Measurements from ENCODE around the gene DAZL. TPM values are rescaled to one million over a fixed set of nuclear protein-coding genes. Genes with fewer than 3 reads are reported as not detected.

The DAZL gene
- total and polyA plus RNA-seq, 5 donors, result not detected

DNA sequence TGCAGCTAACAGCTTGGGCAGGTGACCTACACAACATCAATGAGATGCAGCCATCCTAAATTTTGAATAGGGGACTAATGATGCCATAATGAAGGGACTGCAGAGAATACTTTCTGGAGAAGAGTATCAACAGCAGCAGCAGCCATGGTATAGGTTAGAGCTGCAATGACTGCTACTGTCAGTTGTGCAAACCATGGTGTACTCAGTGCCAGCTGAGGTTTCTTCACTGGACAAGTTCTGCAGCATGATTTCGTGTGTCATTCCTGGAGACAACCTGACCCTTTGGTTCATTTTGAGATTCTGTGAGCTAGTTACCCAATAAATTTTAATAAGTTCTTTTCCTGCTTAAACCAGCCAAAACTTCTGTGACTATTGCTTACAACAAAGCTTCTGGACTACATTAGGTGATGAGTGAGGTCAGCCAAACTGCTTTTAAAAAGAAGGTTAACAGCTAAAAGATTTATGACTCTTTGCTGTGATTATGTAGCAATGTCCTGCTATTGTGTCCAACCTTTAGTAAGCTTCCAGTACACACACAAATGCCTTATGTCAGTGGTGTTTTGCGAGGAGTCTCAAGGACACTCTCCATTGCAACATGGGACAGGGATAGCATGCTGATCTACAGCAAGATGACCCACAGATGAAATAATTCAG, 4.8 kb upstream of the DAZL start:
- WGBS, result 73% methylated on average over 2 of the region's 2 CpGs
- no peaks in the 10 kb centered on the region for H3K27me3 ChIP-seq (ENCODE audit: control insufficient read depth, insufficient read depth)
- DNase-seq (no peak), ATAC-seq (no peak)
- H3K9me3 ChIP-seq (ENCODE audit: control insufficient read depth, low read length), result no peaks in the 10 kb centered on the region
- H3K4me3 ChIP-seq (ENCODE audit: low read length), result no peak overlapping the region
- intact Hi-C loops (cut with DNase I), result loop anchor here in 1 of 4 donors (10.0 kb wide), 1 partner anchor 425 kb away; no protein-coding TSS in a partner anchor
- H3K27ac ChIP-seq (ENCODE audit: low read length), result no peak overlapping the region
- no peaks in the 10 kb centered on the region for H3K4me1 ChIP-seq (ENCODE audit: control insufficient read depth, insufficient read depth, low read length)

GRCh38 chr3:16608816-16609215, 3.6 kb upstream of the DAZL start:
- H3K4me1 ChIP-seq (ENCODE audit: control insufficient read depth, insufficient read depth, low read length), result no peaks in the 10 kb centered on the region
- ATAC-seq, result no peak

DNA sequence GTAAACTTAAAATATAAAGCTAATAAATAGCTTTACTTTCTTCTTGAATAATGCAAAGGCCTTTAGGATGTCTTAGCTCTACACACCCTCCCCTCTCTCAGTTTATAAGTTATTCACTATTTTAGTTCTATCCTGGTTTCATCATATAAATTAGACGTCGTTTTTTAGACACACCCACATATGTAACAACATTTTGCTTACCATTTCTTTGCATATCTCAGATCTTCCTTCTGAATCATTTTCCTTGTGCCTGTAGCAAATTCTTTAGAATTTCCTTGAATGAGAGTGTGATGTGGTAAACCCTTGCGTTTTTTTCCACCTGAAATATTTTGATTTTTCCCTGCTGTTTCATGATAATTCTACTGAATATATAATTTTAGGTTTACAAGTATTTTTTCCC, 2.5 kb upstream of the DAZL start:
- no peak overlapping the region for H3K4me3 ChIP-seq (ENCODE audit: low read length)
- no peaks in the 10 kb centered on the region for H3K27me3 ChIP-seq (ENCODE audit: control insufficient read depth, insufficient read depth)
- DNase-seq (no peak), ATAC-seq (no peak)
- H3K9me3 ChIP-seq (ENCODE audit: control insufficient read depth, low read length), result no peaks in the 10 kb centered on the region
- 55% methylated on average over 3 of the region's 3 CpGs for WGBS
- H3K27ac ChIP-seq (ENCODE audit: low read length), result no peak overlapping the region
- H3K4me1 ChIP-seq (ENCODE audit: control insufficient read depth, insufficient read depth, low read length), result no peaks in the 10 kb centered on the region
- intact Hi-C loops (cut with DNase I), result loop anchor here in 1 of 4 donors (10.0 kb wide), 1 partner anchor 427 kb away; no protein-coding TSS in a partner anchor

More at GRCh38 chr3:16608816-16609215, 3.6 kb upstream of the DAZL start:
- no peak for DNase-seq
- Histone ChIP-seq H3K27me3 (ENCODE audit: control insufficient read depth, insufficient read depth) (no peaks in the 10 kb centered on the region), H3K27ac (ENCODE audit: low read length) (no peak overlapping the region), H3K4me3 (ENCODE audit: low read length) (no peak overlapping the region), H3K9me3 (ENCODE audit: control insufficient read depth, low read length) (no peaks in the 10 kb centered on the region)
- intact Hi-C loops (cut with DNase I), result loop anchor here in 1 of 4 donors (10.0 kb wide), 1 partner anchor 426 kb away; no protein-coding TSS in a partner anchor
- WGBS, result 89% methylated on average over 2 of the region's 2 CpGs

GRCh38 chr3:16606398-16606797, 1.2 kb upstream of the DAZL start:
- H3K27me3 ChIP-seq (ENCODE audit: control insufficient read depth, insufficient read depth), result no peaks in the 10 kb centered on the region
- 86% methylated on average over 4 of the region's 4 CpGs for WGBS
- no peak for DNase-seq
- ATAC-seq, result no peak
- no peaks in the 10 kb centered on the region for H3K9me3 ChIP-seq (ENCODE audit: control insufficient read depth, low read length)
- intact Hi-C loops (cut with DNase I), result loop anchor here in 1 of 4 donors (10.0 kb wide), 1 partner anchor 428 kb away; no protein-coding TSS in a partner anchor
- H3K4me1 ChIP-seq (ENCODE audit: control insufficient read depth, insufficient read depth, low read length), result no peaks in the 10 kb centered on the region
- no peak overlapping the region for H3K4me3 ChIP-seq (ENCODE audit: low read length)
- H3K27ac ChIP-seq (ENCODE audit: low read length), result no peak overlapping the region

DNA sequence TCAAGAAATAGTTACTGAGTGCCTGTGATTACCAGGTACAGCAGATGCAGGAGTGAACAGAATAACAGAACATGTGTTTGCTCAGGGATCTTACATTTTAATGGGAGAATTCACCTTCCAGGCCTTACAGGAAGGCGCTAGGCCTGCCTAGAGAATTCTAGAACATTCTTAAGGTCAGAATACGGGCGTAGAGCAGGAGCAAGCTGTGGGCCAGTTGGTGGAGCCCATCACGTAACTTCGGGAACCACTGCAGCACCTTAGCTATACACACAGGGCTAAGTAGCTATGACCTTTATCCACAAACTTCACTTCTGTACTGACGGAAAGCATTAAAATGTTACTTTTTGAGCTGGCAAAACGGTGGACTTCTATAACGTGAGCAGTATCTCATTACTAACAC, 743 bp upstream of the DAZL start:
- H3K27ac ChIP-seq (ENCODE audit: low read length), result no peak overlapping the region
- intact Hi-C loops (cut with DNase I), result loop anchor here in 1 of 4 donors (10.0 kb wide), 1 partner anchor 429 kb away; no protein-coding TSS in a partner anchor

GRCh38 chr3:16604433-16604832, 790 bp downstream of the DAZL start:
- no peaks in the 10 kb centered on the region for H3K4me1 ChIP-seq (ENCODE audit: control insufficient read depth, insufficient read depth, low read length)
- 96% methylated on average over 33 of the region's 33 CpGs for WGBS
- ATAC-seq, result no peak
- peak in 2 of 3 donors; percentile 10 to 44 for DNase-seq
- no peaks in the 10 kb centered on the region for H3K9me3 ChIP-seq (ENCODE audit: control insufficient read depth, low read length)
- H3K27ac ChIP-seq (ENCODE audit: low read length), result no peak overlapping the region
- intact Hi-C loops (cut with DNase I), result loop anchor here (5.0 to 10.0 kb wide), 4 partner anchors 428 to 633 kb away; no protein-coding TSS in a partner anchor
- no peak overlapping the region for H3K4me3 ChIP-seq (ENCODE audit: low read length)
- H3K27me3 ChIP-seq (ENCODE audit: control insufficient read depth, insufficient read depth), result no peaks in the 10 kb centered on the region

More for the DNA sequence above, 743 bp upstream of the DAZL start:
- 94% methylated on average over 8 of the region's 8 CpGs for WGBS
- Histone ChIP-seq H3K9me3 (ENCODE audit: control insufficient read depth, low read length) (no peaks in the 10 kb centered on the region), H3K4me3 (ENCODE audit: low read length) (no peak overlapping the region), H3K4me1 (ENCODE audit: control insufficient read depth, insufficient read depth, low read length) (no peaks in the 10 kb centered on the region), H3K27me3 (ENCODE audit: control insufficient read depth, insufficient read depth) (no peaks in the 10 kb centered on the region)
- ATAC-seq (no peak), DNase-seq (no peak)

DNA sequence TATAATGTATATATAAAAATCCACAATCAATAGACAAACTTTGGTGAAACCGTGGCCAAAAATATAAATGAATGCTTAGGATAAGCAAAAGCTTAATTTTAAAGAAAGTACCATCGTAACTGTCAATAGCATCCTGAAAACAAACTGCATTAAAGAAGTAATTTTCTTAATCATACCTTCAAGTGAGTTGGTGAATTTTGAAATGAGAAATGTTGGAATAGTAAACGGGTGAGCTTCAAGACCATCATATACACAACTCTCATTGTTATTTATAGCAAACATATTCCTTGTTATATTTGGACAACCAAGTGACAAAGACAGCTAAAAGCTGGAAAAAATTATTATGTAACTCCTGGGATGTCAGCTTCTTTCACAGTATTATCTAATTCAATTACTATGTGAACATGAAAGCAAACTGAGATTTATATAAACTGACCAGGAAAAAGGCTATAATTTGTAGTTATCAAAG, 3.7 kb downstream of the DAZL start:
- 22% methylated on average over 3 of the region's 3 CpGs for WGBS
- DNase-seq (no peak), ATAC-seq (no peak)
- Histone ChIP-seq H3K4me1 (ENCODE audit: control insufficient read depth, insufficient read depth, low read length) (no peaks in the 10 kb centered on the region), H3K27me3 (ENCODE audit: control insufficient read depth, insufficient read depth) (no peaks in the 10 kb centered on the region), H3K4me3 (ENCODE audit: low read length) (no peak overlapping the region), H3K9me3 (ENCODE audit: control insufficient read depth, low read length) (no peaks in the 10 kb centered on the region), H3K27ac (ENCODE audit: low read length) (no peak overlapping the region)
- intact Hi-C loops (cut with DNase I), result loop anchor here (5.0 to 10.0 kb wide), 4 partner anchors 431 to 636 kb away; no protein-coding TSS in a partner anchor

GRCh38 chr3:16600780-16601536, 4.3 kb downstream of the DAZL start:
- intact Hi-C loops (cut with DNase I), result loop anchor here (5.0 to 10.0 kb wide), 4 partner anchors 431 to 636 kb away; no protein-coding TSS in a partner anchor
- H3K4me3 ChIP-seq (ENCODE audit: low read length), result no peak overlapping the region
- no peaks in the 10 kb centered on the region for H3K4me1 ChIP-seq (ENCODE audit: control insufficient read depth, insufficient read depth, low read length)
- no peaks in the 10 kb centered on the region for H3K9me3 ChIP-seq (ENCODE audit: control insufficient read depth, low read length)
- DNase-seq, result peak; percentile 84 to 93 (median 86)
- 5% methylated on average over 7 of the region's 7 CpGs for WGBS
- no peak overlapping the region for H3K27ac ChIP-seq (ENCODE audit: low read length)
- H3K27me3 ChIP-seq (ENCODE audit: control insufficient read depth, insufficient read depth), result no peaks in the 10 kb centered on the region
- peak; percentile 60 to 76 for ATAC-seq

DNA sequence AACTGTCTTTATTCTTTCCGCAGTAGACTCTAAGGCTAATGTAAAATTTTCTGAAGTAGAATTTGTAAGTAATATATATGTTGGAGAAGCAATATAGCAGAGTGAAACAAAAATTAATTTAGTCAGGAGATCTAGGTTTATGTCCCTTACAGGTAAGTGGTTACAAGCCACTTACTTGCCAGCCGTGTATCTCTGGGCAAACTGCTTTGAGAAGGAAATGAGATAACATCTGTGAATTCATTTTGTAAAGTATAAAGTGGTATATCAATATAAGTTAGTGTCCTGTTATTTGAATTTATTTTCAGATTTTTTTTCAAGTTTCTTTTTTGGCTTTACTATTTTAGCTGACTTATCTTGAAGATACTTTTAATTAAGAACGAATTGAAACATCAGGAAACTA, 5.5 kb downstream of the DAZL start:
- Histone ChIP-seq H3K4me3 (ENCODE audit: low read length) (no peak overlapping the region), H3K4me1 (ENCODE audit: control insufficient read depth, insufficient read depth, low read length) (no peaks in the 10 kb centered on the region), H3K27ac (ENCODE audit: low read length) (no peak overlapping the region), H3K9me3 (ENCODE audit: control insufficient read depth, low read length) (no peaks in the 10 kb centered on the region), H3K27me3 (ENCODE audit: control insufficient read depth, insufficient read depth) (no peaks in the 10 kb centered on the region)
- intact Hi-C loops (cut with DNase I), result loop anchor here (5.0 to 10.0 kb wide), 4 partner anchors 433 to 638 kb away; no protein-coding TSS in a partner anchor
- DNase-seq, result no peak
- WGBS, result 74% methylated on average over 3 of the region's 3 CpGs
- ATAC-seq, result no peak

GRCh38 chr3:16596352-16597032, 8.7 kb downstream of the DAZL start:
- intact Hi-C loops (cut with DNase I), result no loop called here
- WGBS, result 83% methylated on average over 5 of the region's 5 CpGs
- no peak overlapping the region for H3K27ac ChIP-seq (ENCODE audit: low read length)
- ATAC-seq, result no peak
- no peak overlapping the region for H3K4me3 ChIP-seq (ENCODE audit: low read length)
- H3K27me3 ChIP-seq (ENCODE audit: control insufficient read depth, insufficient read depth), result no peaks in the 10 kb centered on the region
- no peaks in the 10 kb centered on the region for H3K9me3 ChIP-seq (ENCODE audit: control insufficient read depth, low read length)
- DNase-seq, result no peak
- H3K4me1 ChIP-seq (ENCODE audit: control insufficient read depth, insufficient read depth, low read length), result no peaks in the 10 kb centered on the region
